Stimulated activated CD8-positive, alpha-beta memory T cell treated with anti-CD3 and anti-CD28 coated beads, Interleukin-2, amount 100 ng/mL, for 48 hours (primary cell): ENCODE measurements around the gene PITPNC1.
"Not testable (repeated sequence)": the region's sequence is repeated elsewhere in the genome, so short reads cannot be mapped to it uniquely, and the experiment has no call there.

Experiments
- DNase-seq, 2 donors: peaks; one replicate each; pipeline ENCODE4 v3.0.0-alpha.2; 2020; ENCODE audit warnings: low read depth in 2 of 2

PITPNC1 gene

DNA sequence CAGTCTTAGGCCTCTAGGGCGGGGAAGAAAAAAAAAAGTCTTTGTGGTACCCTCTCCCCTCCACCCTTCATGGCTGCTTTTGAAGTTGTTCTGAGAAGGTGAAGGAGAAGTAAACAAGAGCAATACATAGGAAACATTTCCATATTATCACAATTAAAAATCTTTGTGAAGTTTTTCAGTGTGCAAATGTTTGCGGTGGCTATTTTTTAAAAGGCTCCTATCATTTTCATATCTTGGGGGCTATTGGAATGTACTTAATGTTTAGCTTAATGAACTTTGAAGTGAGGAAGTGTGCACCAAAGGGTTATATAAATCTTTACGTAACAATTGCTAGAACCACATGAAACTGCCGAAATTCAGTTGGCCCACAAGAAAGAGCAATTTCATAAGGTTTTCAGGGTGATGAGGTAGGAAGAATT, 348.3 kb downstream of the PITPNC1 start:
- DNase-seq, result no peak

DNA sequence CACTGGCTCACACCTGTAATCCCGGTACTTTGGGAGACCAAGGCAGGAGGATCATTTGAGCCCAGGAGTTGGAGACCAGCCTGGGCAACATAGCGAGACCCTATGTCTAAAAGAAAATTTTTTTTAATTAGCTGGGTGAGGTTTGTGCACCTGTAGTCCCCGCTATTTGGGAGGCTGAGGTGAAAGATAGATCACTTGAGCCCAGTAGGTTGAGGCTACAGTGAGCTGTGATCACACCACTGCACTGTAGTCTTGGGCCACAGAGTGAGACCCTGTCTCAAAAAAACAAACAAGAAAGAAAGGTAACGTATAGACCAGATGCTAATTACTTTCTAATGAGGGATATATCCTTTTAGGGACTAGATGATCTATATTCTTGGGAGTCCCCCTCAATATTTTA, 348.7 kb downstream of the PITPNC1 start:
- no peak for DNase-seq

DNA sequence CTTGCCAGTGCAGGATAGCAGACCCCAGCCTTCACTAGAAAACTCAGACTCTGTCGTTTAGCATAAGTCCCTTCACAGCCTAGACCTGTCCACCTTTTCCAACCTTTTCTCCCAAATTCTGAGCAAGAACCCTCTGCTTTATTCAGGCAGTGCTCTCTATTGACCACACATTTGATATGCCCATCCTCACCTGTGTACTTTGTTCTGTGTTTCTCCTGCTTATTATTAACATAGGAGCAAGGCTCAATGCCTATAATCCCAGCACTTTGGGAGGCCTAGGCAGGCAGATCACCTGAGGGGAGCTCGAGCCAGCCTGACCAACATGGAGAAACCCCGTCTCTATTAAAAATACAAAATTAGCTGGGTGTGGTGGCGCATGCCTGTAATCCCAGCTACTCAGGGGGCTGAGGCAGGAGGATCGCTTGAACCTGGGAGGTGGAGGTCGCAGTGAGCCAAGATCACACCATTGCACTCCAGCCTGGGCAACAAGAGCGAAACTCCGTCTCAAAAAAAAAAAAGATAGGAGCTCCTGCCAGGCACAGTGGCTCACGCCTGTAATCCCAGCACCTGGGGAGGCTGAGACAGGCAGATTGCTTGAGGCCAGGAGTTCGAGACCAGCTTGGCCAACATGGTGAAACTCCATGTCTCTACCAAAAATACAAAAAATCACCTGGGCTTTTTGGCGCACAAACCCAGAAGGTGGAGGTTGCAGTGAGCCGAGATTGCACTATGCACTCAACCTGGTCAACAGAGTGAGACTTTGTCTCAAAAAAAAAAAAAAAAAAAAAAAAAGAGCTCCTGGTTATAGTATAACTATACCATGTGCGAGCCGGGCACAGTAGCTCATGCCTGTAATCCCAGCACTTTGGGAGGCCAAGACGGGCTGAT, 350.3 kb downstream of the PITPNC1 start:
- not testable (repeated sequence) for DNase-seq

- no peak for DNase-seq
Observed at GRCh38 chr17:67729903-67730302, 352.8 kb downstream of the PITPNC1 start.

GRCh38 chr17:67730731-67731130, 353.6 kb downstream of the PITPNC1 start:
- DNase-seq, result no peak

- DNase-seq, result no peak
Observed at GRCh38 chr17:67733449-67733848, 356.4 kb downstream of the PITPNC1 start.

DNA sequence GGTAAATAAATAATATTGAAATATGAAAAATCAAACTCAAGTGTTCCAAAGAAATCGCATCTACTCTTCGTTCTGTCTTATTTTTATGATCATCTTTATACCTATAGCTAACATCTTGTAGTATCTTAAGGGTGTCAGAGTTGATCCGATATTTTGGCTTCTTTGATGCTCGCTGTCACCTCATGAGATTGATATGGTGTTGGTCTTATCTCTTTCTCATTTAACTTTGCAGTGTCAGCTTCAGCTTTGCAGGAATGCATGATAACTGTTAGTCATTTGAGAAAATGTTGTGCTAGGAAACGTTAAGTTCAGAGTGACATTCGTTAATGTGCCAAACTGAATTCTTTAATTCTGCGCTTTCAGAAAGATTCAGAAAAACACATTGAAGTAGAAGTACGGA, 360.1 kb downstream of the PITPNC1 start:
- DNase-seq, result no peak

GRCh38 chr17:67742025-67742424, 364.9 kb downstream of the PITPNC1 start:
- DNase-seq, result no peak
